Smooth muscle cell of the coronary artery (primary cell): ENCODE measurements around the gene PCDH1. TPM values are rescaled to one million over a fixed set of nuclear protein-coding genes. Genes with fewer than 3 reads are reported as not detected.

ENCODE experiments used
- total RNA-seq: library from RNA; depleted of rRNA; stranded (reverse); fragments of >200 nt; gene quantifications from 2 replicates; pipeline ENCODE4 v1.2.3, GENCODE V29; 2014; ENCODE audit warnings: low replicate concordance

The PCDH1 gene
- total RNA-seq, result 4.0 and 27.5 TPM in 2 replicates

DNA sequence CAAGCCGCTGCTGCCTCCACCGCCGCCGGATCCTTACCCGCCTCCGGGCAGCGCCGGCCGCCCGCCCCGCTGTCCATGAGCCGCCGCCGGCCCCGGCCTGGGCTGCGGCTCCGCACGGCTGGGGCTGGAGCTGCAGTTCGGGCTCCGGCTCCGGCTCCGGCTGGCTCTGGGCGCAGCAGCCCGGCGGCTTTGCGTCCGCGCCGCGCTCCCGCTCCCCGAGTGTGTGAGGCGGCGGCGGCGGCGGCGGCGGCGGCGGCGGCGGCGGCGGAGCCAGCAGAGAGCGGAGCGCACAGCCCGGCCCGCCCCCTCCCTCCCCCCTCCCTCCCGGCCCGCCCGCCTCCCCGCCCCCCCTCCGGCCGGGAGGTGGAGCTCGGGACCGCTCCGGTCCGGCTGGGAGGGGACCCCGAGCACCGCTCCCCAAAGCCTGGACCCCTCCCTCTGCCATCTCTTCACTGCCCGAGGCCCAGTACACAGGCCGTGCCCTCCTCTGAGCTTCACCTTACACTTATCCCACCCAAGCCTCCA lies at the start of gene PCDH1:
Gene PCDH1 (minus strand): TSS at position 225 of the 525 bp plus-strand sequence. CDS start 148 bp downstream, at position 77.

GRCh38 chr5:141923448-141924313 lies 45.5 kb upstream of the PCDH1 start, which contains the start of gene DELE1:
DELE1 (plus strand) TSS chr5:141923871; CDS start chr5:141923942, 71 bp downstream.

Other genes with a start within 250 kb of the PCDH1 start
- 55.3 and 60.4 TPM in 2 replicates for gene HDAC3, start 241.6 kb downstream of the PCDH1 start, total RNA-seq
- 1.9 and 3.6 TPM in 2 replicates for gene RELL2, start 241.4 kb downstream of the PCDH1 start, total RNA-seq
- gene FCHSD1, start 227.0 kb downstream of the PCDH1 start, total RNA-seq, result 23.0 and 24.2 TPM in 2 replicates
- 0.94 and 14.1 TPM in 2 replicates for gene ARAP3, start 196.2 kb downstream of the PCDH1 start, total RNA-seq
- gene DELE1, start 45.5 kb upstream of the PCDH1 start, total RNA-seq, result 27.1 and 34.5 TPM in 2 replicates
- under 0.01 and 1.2 TPM in 2 replicates for gene PCDH12, start 79.8 kb upstream of the PCDH1 start, total RNA-seq
- gene RNF14, start 90.7 kb upstream of the PCDH1 start, total RNA-seq, result 49.7 and 55.5 TPM in 2 replicates
- gene GNPDA1, start 134.6 kb upstream of the PCDH1 start, total RNA-seq, result 38.2 and 81.9 TPM in 2 replicates
- 24.5 and 46.2 TPM in 2 replicates for gene NDFIP1, start 230.4 kb upstream of the PCDH1 start, total RNA-seq